ENCODE results near the gene DUSP22.
"Not testable (repeated sequence)": the region's sequence is repeated elsewhere in the genome, so short reads cannot be mapped to it uniquely, and the experiment has no call there.

The DUSP22 gene

DNA sequence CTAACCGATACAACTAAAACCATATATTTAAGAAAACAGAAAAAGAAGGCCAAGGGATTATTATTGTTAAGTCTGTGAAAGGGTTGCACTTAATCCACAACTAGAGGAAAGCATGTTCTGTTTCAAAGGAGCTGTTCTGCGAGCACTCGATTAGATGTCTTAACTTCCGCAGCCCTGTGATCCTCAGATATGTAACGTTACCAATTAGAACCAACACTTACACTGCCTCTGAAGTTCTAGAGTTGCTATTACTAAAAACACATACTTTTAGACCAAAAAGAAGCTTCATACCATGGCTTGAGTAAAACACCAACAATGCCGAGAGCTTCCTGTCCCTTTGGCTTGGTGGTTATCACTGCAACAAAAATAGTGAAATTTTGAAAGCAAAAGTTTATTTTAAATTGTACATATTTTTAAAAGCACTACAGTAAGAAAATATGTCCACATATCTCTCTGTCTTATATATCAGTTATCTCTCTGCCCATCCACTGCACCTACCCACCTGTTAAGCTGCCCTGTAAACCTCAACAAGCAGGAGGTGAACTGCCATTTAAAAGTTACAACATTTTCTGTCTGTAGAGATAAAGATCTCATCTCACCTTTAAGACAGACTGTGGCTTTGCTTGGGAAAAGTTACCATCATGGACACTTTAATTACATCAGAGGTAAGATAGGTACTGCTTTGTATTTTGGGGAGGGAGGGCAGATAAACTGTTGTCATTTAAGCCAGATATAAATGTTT, 7.1 kb upstream of the DUSP22 start:
- DNase-seq (ENCODE audit: low read depth) = no peak
- H3K4me3 ChIP-seq (ENCODE audit: low read depth, low read length) = no peak overlapping the region
- TF ChIP-seq CTCF (IDR thresholded peaks at IDR 0.05; ENCODE audit: insufficient read depth, low read depth, low read length, missing control alignments) = no peak

DNA sequence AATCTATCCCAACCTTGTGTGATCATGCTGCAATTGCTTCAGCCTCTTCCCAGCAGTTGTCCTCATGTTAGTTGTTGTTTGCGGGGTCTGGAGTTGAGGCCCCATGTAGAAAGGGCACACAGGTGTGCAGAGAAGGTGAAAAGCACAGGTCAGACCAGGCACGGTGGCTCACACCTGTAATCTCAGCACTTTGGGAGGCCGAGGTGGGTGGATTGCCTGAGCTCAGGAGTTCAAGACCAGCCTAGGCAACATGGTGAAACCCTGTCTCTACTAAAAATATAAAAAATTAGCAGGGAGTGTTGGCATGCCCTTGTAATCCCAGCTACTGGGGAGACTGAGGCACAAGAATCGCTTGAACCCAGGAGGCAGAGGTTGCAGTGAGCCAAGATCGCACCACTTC, 6.4 kb upstream of the DUSP22 start:
- not testable (repeated sequence) for DNase-seq (ENCODE audit: low read depth)

GRCh38 chr6:286681-287488, 5.4 kb upstream of the DUSP22 start:
- DNase-seq (ENCODE audit: low read depth) = peak; percentile 68

More for the DNA sequence above, 6.4 kb upstream of the DUSP22 start:
- H3K4me3 ChIP-seq (ENCODE audit: low read depth, low read length) = not testable (repeated sequence)

DNA sequence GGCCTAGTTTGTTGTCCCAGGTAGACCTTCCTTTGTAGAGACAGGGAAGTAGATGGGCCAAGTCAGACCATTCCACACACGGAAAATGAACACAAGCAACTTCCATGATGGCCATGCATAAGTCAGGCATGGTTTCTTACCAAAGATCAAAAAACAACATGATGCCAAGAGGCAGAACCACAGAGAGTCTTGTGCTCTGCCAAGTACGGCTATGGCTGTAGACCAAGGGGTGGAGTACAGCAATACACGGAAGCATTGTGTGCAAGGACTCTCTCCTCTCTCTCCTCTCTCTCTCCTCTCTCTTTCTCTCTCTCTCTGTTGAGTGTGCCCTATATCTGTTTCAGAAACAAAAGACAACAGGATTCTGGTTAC, 4.8 kb upstream of the DUSP22 start:
- no peak for TF ChIP-seq CTCF (IDR thresholded peaks at IDR 0.05; ENCODE audit: insufficient read depth, low read depth, low read length, missing control alignments)
- peak overlapping the region; percentile 31 for H3K4me3 ChIP-seq (ENCODE audit: low read depth, low read length)
- DNase-seq (ENCODE audit: low read depth) = peak; percentile 58

More at GRCh38 chr6:286681-287488, 5.4 kb upstream of the DUSP22 start:
- peak overlapping the region; percentile 31 for H3K4me3 ChIP-seq (ENCODE audit: low read depth, low read length)
- TF ChIP-seq CTCF (IDR thresholded peaks at IDR 0.05; ENCODE audit: insufficient read depth, low read depth, low read length, missing control alignments) = no peak

GRCh38 chr6:288866-289265, 3.4 kb upstream of the DUSP22 start:
- no peak for TF ChIP-seq CTCF (IDR thresholded peaks at IDR 0.05; ENCODE audit: insufficient read depth, low read depth, low read length, missing control alignments)
- peak; percentile 15 for DNase-seq (ENCODE audit: low read depth)
- H3K4me3 ChIP-seq (ENCODE audit: low read depth, low read length) = no peak overlapping the region

- TF ChIP-seq CTCF (IDR thresholded peaks at IDR 0.05; ENCODE audit: insufficient read depth, low read depth, low read length, missing control alignments) = no peak
- peak; percentile 74 for DNase-seq (ENCODE audit: low read depth)
- H3K4me3 ChIP-seq (ENCODE audit: low read depth, low read length) = peak overlapping the region; percentile 86
Measured at GRCh38 chr6:290111-290922, 2.0 kb upstream of the DUSP22 start.

- DNase-seq (ENCODE audit: low read depth) = peak; percentile 76
- TF ChIP-seq CTCF (IDR thresholded peaks at IDR 0.05; ENCODE audit: insufficient read depth, low read depth, low read length, missing control alignments) = no peak
- H3K4me3 ChIP-seq (ENCODE audit: low read depth, low read length) = peak overlapping the region; percentile 86
Measured at GRCh38 chr6:291204-291696, 1.0 kb upstream of the DUSP22 start.
